IMR-90 (cell line): ENCODE results near the gene C15orf39. TPM values are rescaled to one million over a fixed set of nuclear protein-coding genes. Genes with fewer than 3 reads are reported as not detected.

Source experiments
- ATAC-seq: fragments of 200-7000 bp; cut with Tn5 transposase; 2 replicates; pipeline ENCODE4 v1.9.1; 2020; ENCODE audit warnings: low read depth, mild to moderate bottlenecking, moderate library complexity
- BruUV-seq: library from RNA; stranded (reverse); fragments of 400-500 nt; replicated peaks from 2 replicates; lab custom pipeline; 2021; lab: Mats Ljungman, UMichigan
- CTCF ChIA-PET: fragments of 300-600 bp; formaldehyde crosslinking; extraction: SDS; loops from one replicate; lab custom pipeline; 2021; ENCODE audit warnings: antibody characterized with exemption; lab: Yijun Ruan, JAX
- POLR2A ChIA-PET: fragments of 300-600 bp; sonication (Branson Sonifier 250); formaldehyde crosslinking; loops from one replicate; lab custom pipeline; 2022; ENCODE audit warnings: antibody characterized with exemption; ENCODE audit not compliant: unreplicated experiment; lab: Charles Lee
- DNase-seq: peaks from one replicate; pipeline ENCODE4 v3.0.0; 2013
- H2AFZ ChIP-seq: replicated peaks from 2 replicates; pipeline ENCODE3; 2013; ENCODE audit warnings: low read length, mild to moderate bottlenecking; ENCODE audit not compliant: poor library complexity
- H2AK5ac ChIP-seq: 2 replicates; pipeline ENCODE4 v1.6.1; 2013; ENCODE audit warnings: low read depth, low read length, inconsistent platforms
- H2AK9ac ChIP-seq: replicated peaks from 2 replicates; pipeline ENCODE3; 2013; ENCODE audit warnings: mild to moderate bottlenecking, low read depth, low read length, moderate library complexity; ENCODE audit not compliant: poor library complexity
- H2BK120ac ChIP-seq: 2 replicates; pipeline ENCODE4 v1.6.1; 2013; ENCODE audit warnings: low read depth, low read length, inconsistent platforms
- H2BK15ac ChIP-seq: 3 replicates; pipeline ENCODE4 v1.6.1; 2013; ENCODE audit warnings: low read depth, low read length, inconsistent platforms
- H2BK20ac ChIP-seq: 2 replicates; pipeline ENCODE4 v1.6.1; 2013; ENCODE audit warnings: low read depth, mild to moderate bottlenecking, inconsistent platforms, low read length, moderate library complexity
- H2BK5ac ChIP-seq: 2 replicates; pipeline ENCODE4 v1.6.1; 2013; ENCODE audit warnings: mild to moderate bottlenecking, low read depth, low read length, inconsistent platforms; ENCODE audit not compliant: poor library complexity, severe bottlenecking
- H3K14ac ChIP-seq: replicated peaks from 2 replicates; pipeline ENCODE4 v1.6.1; 2013; ENCODE audit warnings: low read depth, low read length, inconsistent platforms
- H3K18ac ChIP-seq: 2 replicates; pipeline ENCODE4 v1.6.1; 2013; ENCODE audit warnings: low read depth, low read length, control low read depth
- H3K23ac ChIP-seq: 2 replicates; pipeline ENCODE4 v1.6.1; 2013; ENCODE audit warnings: low read depth, low read length, inconsistent platforms
- H3K27ac ChIP-seq: 2 replicates; pipeline ENCODE4 v1.5.1; 2013; ENCODE audit warnings: mild to moderate bottlenecking, control low read depth, low read length; ENCODE audit not compliant: insufficient read depth
- H3K27me3 ChIP-seq: 2 replicates; pipeline ENCODE4 v1.6.1; 2013; ENCODE audit warnings: low read length; ENCODE audit not compliant: control insufficient read depth, insufficient read depth
- H3K36me3 ChIP-seq: 2 replicates; pipeline ENCODE4 v1.6.1; 2013; ENCODE audit warnings: low read length, mixed read lengths; ENCODE audit not compliant: control insufficient read depth, insufficient read depth
- H3K4ac ChIP-seq: 2 replicates; pipeline ENCODE4 v1.6.1; 2013; ENCODE audit warnings: low read depth, low read length, inconsistent platforms
- H3K4me1 ChIP-seq: 2 replicates; pipeline ENCODE4 v1.6.1; 2013; ENCODE audit warnings: low read length, mixed read lengths; ENCODE audit not compliant: control insufficient read depth, insufficient read depth
- H3K4me2 ChIP-seq: 2 replicates; pipeline ENCODE4 v1.6.1; 2013; ENCODE audit warnings: low read depth, mild to moderate bottlenecking, control low read depth, low read length, moderate library complexity
- H3K4me3 ChIP-seq: 2 replicates; pipeline ENCODE4 v1.5.1; 2013; ENCODE audit warnings: low read depth, mild to moderate bottlenecking, control low read depth, low read length, moderate library complexity; ENCODE audit not compliant: insufficient read depth
- H3K56ac ChIP-seq: 2 replicates; pipeline ENCODE4 v1.6.1; 2013; ENCODE audit warnings: low read length, inconsistent platforms; ENCODE audit not compliant: insufficient read depth; ENCODE audit errors: extremely low read depth
- H3K79me1 ChIP-seq, 2 experiments: 2 replicates each; pipeline ENCODE4 v1.6.1; 2013; ENCODE audit warnings: low read length in 2 of 2, inconsistent platforms in 1 of 2, low read depth in 1 of 2
- H3K9ac ChIP-seq: 2 replicates; pipeline ENCODE4 v1.6.1; 2013; ENCODE audit warnings: low read depth, low read length, control low read depth
- H3K9me1 ChIP-seq: 2 replicates; pipeline ENCODE4 v1.6.1; 2013; ENCODE audit warnings: low read length, inconsistent platforms; ENCODE audit not compliant: insufficient read depth
- H3K9me3 ChIP-seq: 2 replicates; pipeline ENCODE4 v1.6.1; 2013; ENCODE audit warnings: low read length; ENCODE audit not compliant: control insufficient read depth, insufficient read depth
- H4K20me1 ChIP-seq: 2 replicates; pipeline ENCODE4 v1.6.1; 2013; ENCODE audit warnings: low read length, inconsistent platforms; ENCODE audit not compliant: insufficient read depth
- H4K5ac ChIP-seq: 2 replicates; pipeline ENCODE4 v1.6.1; 2013; ENCODE audit warnings: mild to moderate bottlenecking, low read depth, low read length, control low read depth
- H4K8ac ChIP-seq, 2 experiments: 2 replicates each; pipeline ENCODE4 v1.6.1; 2013; ENCODE audit warnings: low read depth in 2 of 2, low read length in 2 of 2, control low read depth in 1 of 2, inconsistent platforms in 1 of 2
- H4K91ac ChIP-seq: 2 replicates; pipeline ENCODE4 v1.6.1; 2013; ENCODE audit warnings: low read depth, low read length, inconsistent platforms; ENCODE audit not compliant: insufficient read depth
- BHLHE40 ChIP-seq: fragments of 150-350 bp; IDR thresholded peaks from 2 replicates; pipeline ENCODE4 v1.6.1; 2016; ENCODE audit warnings: mild to moderate bottlenecking, low read depth, low read length
- CEBPB ChIP-seq: IDR thresholded peaks from 2 replicates; pipeline ENCODE4 v1.6.1; 2012; ENCODE audit warnings: low read depth, low read length, improper control_type of control experiment
- CHD1 ChIP-seq: IDR thresholded peaks from 2 replicates; pipeline ENCODE4 v1.6.1; 2012; ENCODE audit warnings: low read depth, low read length, improper control_type of control experiment
- CTCF ChIP-seq: conservative IDR thresholded peaks from 2 replicates; pipeline ENCODE4 v1.5.1; 2012; ENCODE audit warnings: mild to moderate bottlenecking, low read depth, low read length, improper control_type of control experiment
- ELK1 ChIP-seq: fragments of 150-350 bp; IDR thresholded peaks from 2 replicates; pipeline ENCODE4 v1.6.1; 2016; ENCODE audit warnings: low read depth, mild to moderate bottlenecking, low read length, moderate library complexity, borderline replicate concordance
- MAZ ChIP-seq: IDR thresholded peaks from 2 replicates; pipeline ENCODE4 v1.6.1; 2012; ENCODE audit warnings: low read depth, mild to moderate bottlenecking, low read length, improper control_type of control experiment, moderate library complexity, borderline replicate concordance
- MXI1 ChIP-seq: IDR thresholded peaks from 2 replicates; pipeline ENCODE4 v1.6.1; 2012; ENCODE audit warnings: low read depth, mild to moderate bottlenecking, low read length, moderate library complexity, borderline replicate concordance
- NFE2L2 ChIP-seq: fragments of 150-350 bp; IDR thresholded peaks from 2 replicates; pipeline ENCODE4 v1.6.1; 2016; ENCODE audit warnings: low read depth, mild to moderate bottlenecking, low read length
- POLR2A ChIP-seq: IDR thresholded peaks from 2 replicates; pipeline ENCODE4 v1.6.1; 2012; ENCODE audit warnings: mild to moderate bottlenecking, low read depth, low read length
- RAD21 ChIP-seq: IDR thresholded peaks from 2 replicates; pipeline ENCODE4 v1.6.1; 2012; ENCODE audit warnings: low read length, improper control_type of control experiment
- RCOR1 ChIP-seq: IDR thresholded peaks from 2 replicates; pipeline ENCODE4 v1.6.1; 2012; ENCODE audit warnings: mild to moderate bottlenecking, low read length, improper control_type of control experiment; ENCODE audit not compliant: insufficient replicate concordance
- SMC3 ChIP-seq: fragments of 150-350 bp; IDR thresholded peaks from 2 replicates; pipeline ENCODE4 v1.6.1; 2016; ENCODE audit warnings: low read depth, mild to moderate bottlenecking, antibody characterized with exemption, low read length, moderate library complexity
- USF2 ChIP-seq: fragments of 150-350 bp; IDR thresholded peaks from 2 replicates; pipeline ENCODE4 v1.6.1; 2017; ENCODE audit warnings: mild to moderate bottlenecking, antibody characterized with exemption, low read length, low read depth
- WGBS, 2 experiments: methylation state at CpG; one replicate each; pipeline versions ENCODE4 v1.1.5 to v1.1.7; 2013; ENCODE audit warnings: missing lambda C conversion rate in 2 of 2; ENCODE audit not compliant: insufficient read length in 1 of 2; ENCODE audit errors: extremely low coverage in 2 of 2; 5-methylcytosine and 5-hydroxymethylcytosine counted together
- dilution Hi-C: fragments of 300-500 bp; cut with HindIII; formaldehyde crosslinking; loops from one replicate; pipeline ENCODE4 v1.14.3; 2018; ENCODE audit warnings: low sequenced_read_pairs; ENCODE audit not compliant: unreplicated experiment
- in situ Hi-C: fragments of 300-500 bp; cut with MboI; formaldehyde crosslinking; loops from 3 replicates; pipeline ENCODE4 v1.14.3; 2019; ENCODE audit warnings: low sequenced_read_pairs, inconsistent platforms, mixed read lengths
- intact Hi-C: fragments of 100-400 bp; cut with micrococcal nuclease; formaldehyde crosslinking; loops from 2 replicates; pipeline ENCODE4 v1.10.0; 2022
- polyA plus RNA-seq, 3 experiments: library from polyadenylated mRNA; depleted of rRNA; stranded (reverse); fragments of >200 nt; gene quantifications; 2 replicates each; pipeline ENCODE4 v1.2.3, GENCODE V29; 2012; ENCODE audit warnings: low replicate concordance in 1 of 3
- total RNA-seq: library from RNA; depleted of rRNA; stranded (reverse); fragments of >200 nt; gene quantifications from 2 replicates; pipeline ENCODE4 v1.2.3, GENCODE V29; 2012

Gene C15orf39
- total and polyA plus RNA-seq, 2 of the 4 experiments (the other 2 are of a cell fraction) = 1.3 to 5.7 TPM

- Histone ChIP-seq H3K14ac (no peak overlapping the region), H2AFZ (no peak overlapping the region), H2AK5ac (no peak overlapping the region), H4K91ac (no peak overlapping the region), H4K8ac (no peak overlapping the region), H2BK20ac (no peak overlapping the region), H3K27ac (no peak overlapping the region), H2BK5ac (no peak overlapping the region), H2AK9ac (no peak overlapping the region), H3K4me1 (no peaks in the 10 kb centered on the region), H3K36me3 (no peaks in the 10 kb centered on the region), H3K4ac (no peak overlapping the region), H4K20me1 (no peaks in the 10 kb centered on the region), H3K27me3 (peaks cover 14% of the 10 kb centered on the region), H3K79me1 (no peaks in the 10 kb centered on the region), H3K9me3 (no peaks in the 10 kb centered on the region), H2BK120ac (no peak overlapping the region), H3K23ac (no peak overlapping the region), H3K9me1 (no peaks in the 10 kb centered on the region), H4K5ac (no peak overlapping the region), H3K9ac (no peak overlapping the region), H2BK15ac (no peak overlapping the region), H3K4me3 (no peak overlapping the region), H3K18ac (no peak overlapping the region), H3K56ac (no peak overlapping the region), H3K4me2 (no peak overlapping the region)
- in situ Hi-C loops = no loop called here
- BruUV-seq = no TSS peak
- DNase-seq = no peak
- TF ChIP-seq ELK1 = no peak
- no peak for TF ChIP-seq MAZ
- no peak for TF ChIP-seq CEBPB
- TF ChIP-seq MXI1 = no peak
- no peak for TF ChIP-seq NFE2L2
- no peak for TF ChIP-seq CHD1
- no peak for TF ChIP-seq RCOR1
- TF ChIP-seq POLR2A = no peak
- TF ChIP-seq RAD21 = no peak
- TF ChIP-seq BHLHE40 = no peak
- TF ChIP-seq USF2 = no peak
- TF ChIP-seq SMC3 = no peak
- TF ChIP-seq CTCF = no peak
- CTCF ChIA-PET = no interaction called here
- intact Hi-C loops = no loop called here
- ATAC-seq = no peak
- dilution Hi-C loops = no loop called here
- POLR2A ChIA-PET = no interaction called here
- no CpG with 5 or more reads among the region's 1 CpG for WGBS, 2 experiments
These were observed 42.4 kb upstream of the C15orf39 start for GRCh38 chr15:75159244-75159643.
